Measurements from ENCODE around the gene DNAL4. TPM values are rescaled to one million over a fixed set of nuclear protein-coding genes. Genes with fewer than 3 reads are reported as not detected.
A peak's percentile ranks its signal among the peaks of the same experiment; 100 is the strongest.

DNAL4 gene, protein sequence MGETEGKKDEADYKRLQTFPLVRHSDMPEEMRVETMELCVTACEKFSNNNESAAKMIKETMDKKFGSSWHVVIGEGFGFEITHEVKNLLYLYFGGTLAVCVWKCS
- 18.9 and 20.1 TPM in 2 replicates for total RNA-seq
- 23.8 TPM for polyA plus RNA-seq (2012)

DNA sequence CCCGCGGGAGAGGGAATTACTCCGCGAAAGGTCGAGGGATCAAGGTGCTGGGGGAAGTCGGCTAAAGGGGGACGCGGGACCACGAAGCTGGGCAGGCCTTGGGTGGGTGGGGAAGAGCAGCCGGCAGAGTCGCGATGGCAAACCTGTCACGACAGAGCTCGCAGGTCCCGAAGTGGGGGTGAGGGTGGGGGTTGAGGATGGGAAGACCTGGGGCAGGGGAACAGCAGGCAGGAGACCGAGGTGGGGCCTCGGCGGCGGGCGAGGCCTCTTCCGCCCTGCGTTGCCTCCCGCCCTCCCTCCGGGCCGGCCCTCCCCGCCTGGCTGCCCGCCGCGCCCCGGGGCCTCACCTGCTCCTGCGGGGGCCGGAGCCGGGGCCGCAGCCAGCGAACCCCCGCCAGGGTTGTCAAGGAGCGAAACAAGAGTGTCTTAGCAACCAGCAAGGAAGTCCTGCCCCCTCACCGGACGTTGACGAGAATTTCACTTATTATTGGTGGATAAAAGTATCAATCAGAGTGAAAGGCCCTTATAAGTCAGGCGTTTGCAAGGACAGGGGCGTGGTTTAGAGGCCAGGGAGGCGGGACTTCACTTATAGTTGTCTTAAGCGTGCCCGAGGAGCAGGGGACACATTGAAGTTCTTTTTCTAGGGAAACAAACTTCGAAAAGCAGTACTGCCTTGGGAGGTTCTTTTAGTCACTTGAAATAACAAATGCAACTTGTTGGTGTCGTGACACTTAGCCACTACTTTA, at the start of gene DNAL4:
DNAL4 (minus strand) TSS at position 423 of the 746 bp plus-strand sequence. CDS start 11,412 bp downstream, outside the sequence.
- peak; percentile 99 for DNase-seq (ENCODE audit: low read depth)

- peak; percentile 36 for DNase-seq (ENCODE audit: low read depth)
These were observed 49.3 kb upstream of the DNAL4 start for GRCh38 chr22:38843201-38843656.

DNA sequence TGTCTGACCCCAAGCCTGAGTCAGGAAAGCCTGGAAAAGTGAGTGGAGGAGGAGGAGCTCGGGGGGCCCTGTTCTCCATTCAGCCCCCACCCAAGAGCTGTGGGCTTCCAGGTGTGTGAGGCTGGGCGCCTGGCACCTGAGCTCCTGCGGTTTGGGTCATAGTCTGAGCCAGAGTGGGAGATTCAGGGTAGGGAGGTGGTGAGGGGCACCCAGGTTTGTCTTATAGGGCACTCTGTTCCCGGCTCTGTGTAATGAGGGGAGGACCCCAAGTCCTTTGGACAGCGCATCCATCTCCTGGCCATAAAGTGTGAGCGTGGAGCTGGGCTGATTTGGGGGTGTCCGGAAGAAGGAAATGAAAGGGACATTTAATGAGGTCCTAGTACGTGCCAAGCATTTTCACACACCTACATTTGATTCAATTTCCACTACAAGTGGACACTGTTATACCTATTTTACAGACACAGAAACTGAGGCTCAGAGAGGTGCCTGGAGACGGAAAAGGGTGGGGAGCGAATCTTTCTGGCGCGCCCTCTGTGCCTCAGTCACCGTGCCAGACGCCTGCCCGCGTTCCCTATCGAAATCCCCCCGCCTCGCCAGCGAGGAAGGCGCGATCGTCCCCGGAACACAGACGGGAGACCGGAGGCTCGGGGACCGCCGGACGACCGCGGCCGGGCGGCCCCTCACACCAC, 48.7 kb upstream of the DNAL4 start:
- no peak for DNase-seq (ENCODE audit: low read depth)

DNA sequence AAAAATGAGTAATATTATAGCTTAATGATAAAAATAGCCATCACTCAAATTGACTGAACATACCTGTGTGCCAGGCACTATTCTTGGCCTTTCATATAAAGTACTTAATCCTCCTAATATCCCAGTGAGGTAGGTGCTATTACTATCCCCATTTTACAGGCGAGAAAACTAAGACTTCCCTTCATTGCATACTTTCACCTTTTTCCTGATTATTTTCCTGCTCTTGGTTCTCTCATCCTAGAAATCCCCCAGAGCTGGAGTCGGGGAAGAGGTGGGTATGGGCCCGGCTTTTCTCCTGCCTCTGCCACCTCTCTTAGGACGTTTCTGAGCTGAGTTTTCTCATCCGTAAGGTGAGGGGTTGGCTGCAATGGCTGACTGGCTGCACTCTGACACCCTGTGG, 47.7 kb upstream of the DNAL4 start:
- no peak for DNase-seq (ENCODE audit: low read depth)

GRCh38 chr22:38841211-38841610, 47.3 kb upstream of the DNAL4 start:
- DNase-seq (ENCODE audit: low read depth), result no peak

- no peak for DNase-seq (ENCODE audit: low read depth)
These were observed 46.2 kb upstream of the DNAL4 start for GRCh38 chr22:38840129-38840528.

- no peak for DNase-seq (ENCODE audit: low read depth)
These were observed 45.7 kb upstream of the DNAL4 start for GRCh38 chr22:38839686-38840085.

- DNase-seq (ENCODE audit: low read depth), result no peak
These were observed 43.5 kb upstream of the DNAL4 start for GRCh38 chr22:38837414-38837928.

DNA sequence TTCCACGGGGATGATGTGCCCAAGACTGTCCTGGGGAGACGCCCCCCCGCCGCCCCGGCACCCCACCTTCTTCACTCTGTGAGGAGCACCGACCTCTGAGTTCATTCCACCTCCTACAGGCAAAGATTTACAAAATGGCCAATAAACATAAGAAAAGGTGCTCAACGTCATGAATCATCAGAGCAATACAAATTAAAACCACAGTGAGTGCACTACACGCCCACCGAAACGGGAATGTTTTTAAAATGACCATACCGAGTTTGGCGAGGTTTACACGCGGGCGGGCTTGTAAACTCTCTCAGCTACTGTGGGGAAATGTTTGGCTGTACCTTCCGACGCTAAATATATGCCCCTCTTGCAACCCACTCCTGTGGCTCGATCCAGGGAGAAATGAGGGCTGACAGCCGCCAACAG, 42.0 kb upstream of the DNAL4 start:
- DNase-seq (ENCODE audit: low read depth), result no peak

- DNase-seq (ENCODE audit: low read depth), result no peak
These were observed 41.0 kb upstream of the DNAL4 start for GRCh38 chr22:38834991-38835390.

- no peak for DNase-seq (ENCODE audit: low read depth)
These were observed 40.4 kb upstream of the DNAL4 start for GRCh38 chr22:38834215-38834953.

- no peak for DNase-seq (ENCODE audit: low read depth)
These were observed 39.1 kb upstream of the DNAL4 start for GRCh38 chr22:38833061-38833460.

GRCh38 chr22:38832005-38832978, 38.3 kb upstream of the DNAL4 start:
- no peak for DNase-seq (ENCODE audit: low read depth)

DNA sequence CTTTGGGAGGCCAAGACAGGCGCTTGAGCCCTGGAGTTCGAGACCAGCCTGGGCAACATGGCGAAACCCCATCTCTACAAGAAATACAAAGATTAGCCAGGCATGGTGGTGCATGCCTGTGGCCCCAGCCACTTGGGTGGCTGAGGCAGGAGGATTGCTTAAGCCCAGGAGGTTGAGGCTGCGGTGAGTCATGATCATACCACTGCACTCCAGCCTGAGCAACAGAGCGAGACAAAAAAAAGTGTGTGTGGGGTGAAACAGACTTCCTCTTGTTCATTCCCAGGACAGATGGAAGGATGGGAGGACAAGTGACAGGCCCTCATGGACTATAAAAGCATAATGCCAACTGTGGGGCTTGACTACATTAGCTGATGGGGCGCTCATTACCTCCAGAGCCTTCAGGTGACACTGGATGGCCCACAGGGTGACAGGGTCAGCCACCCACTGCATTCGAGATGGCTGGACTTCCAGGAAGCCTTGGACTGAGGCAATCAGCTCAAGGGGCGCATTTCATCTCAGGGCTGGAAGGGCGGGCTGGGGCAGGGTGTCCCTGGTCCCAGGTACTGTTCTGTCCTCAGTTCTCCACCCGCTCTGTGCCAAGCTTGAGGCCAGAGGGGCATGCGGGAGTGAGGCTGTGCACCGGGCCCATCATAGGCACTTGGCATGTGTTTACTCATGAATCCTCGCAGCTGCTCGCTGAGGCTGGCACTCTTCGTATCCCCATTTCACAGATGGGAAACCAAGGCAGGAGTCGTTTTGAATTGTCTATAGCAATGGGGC, 37.4 kb upstream of the DNAL4 start:
- DNase-seq (ENCODE audit: low read depth), result no peak

GRCh38 chr22:38830845-38831108, 36.8 kb upstream of the DNAL4 start:
- DNase-seq (ENCODE audit: low read depth), result no peak

DNA sequence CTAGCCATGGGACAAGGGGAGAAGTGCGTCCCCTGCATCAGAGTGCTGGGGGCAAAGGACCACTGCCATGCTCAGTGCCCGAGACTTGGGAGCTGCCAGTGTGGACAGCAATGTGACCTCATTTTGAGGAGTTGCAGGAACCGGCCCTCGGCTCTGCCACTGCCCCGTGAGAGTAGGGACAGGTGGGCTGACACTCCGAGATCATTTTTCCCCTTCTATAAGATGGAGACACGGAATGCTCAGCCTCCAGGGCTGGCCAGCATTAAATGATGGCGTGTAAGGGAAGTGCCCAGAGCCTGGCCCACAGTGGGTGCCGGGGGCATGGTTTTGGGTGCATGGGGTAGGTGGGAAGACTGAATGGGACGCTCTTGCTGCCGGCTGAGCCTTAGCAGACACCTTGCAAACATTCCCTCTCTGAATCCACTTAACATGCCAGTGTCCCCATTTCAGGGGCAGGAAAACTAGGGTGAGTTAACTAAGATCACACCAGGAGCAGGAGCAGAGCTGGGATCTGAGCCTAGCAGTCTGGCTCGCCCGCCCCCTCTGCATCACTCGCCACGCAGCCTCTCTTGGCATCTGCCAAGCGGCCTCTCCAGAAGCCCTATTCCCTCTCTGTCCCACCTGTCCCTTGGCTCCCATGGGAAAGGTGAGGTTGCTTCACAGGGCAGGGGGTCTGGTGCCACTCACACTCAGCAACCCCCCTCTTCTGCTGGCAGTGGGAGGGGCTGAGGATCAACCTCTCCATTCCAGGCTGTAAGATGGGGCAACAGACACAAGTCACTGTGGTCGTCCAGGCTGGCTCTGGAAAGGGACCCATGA, 36.3 kb upstream of the DNAL4 start:
- DNase-seq (ENCODE audit: low read depth), result no peak

GRCh38 chr22:38829485-38829884, 35.5 kb upstream of the DNAL4 start:
- no peak for DNase-seq (ENCODE audit: low read depth)

DNA sequence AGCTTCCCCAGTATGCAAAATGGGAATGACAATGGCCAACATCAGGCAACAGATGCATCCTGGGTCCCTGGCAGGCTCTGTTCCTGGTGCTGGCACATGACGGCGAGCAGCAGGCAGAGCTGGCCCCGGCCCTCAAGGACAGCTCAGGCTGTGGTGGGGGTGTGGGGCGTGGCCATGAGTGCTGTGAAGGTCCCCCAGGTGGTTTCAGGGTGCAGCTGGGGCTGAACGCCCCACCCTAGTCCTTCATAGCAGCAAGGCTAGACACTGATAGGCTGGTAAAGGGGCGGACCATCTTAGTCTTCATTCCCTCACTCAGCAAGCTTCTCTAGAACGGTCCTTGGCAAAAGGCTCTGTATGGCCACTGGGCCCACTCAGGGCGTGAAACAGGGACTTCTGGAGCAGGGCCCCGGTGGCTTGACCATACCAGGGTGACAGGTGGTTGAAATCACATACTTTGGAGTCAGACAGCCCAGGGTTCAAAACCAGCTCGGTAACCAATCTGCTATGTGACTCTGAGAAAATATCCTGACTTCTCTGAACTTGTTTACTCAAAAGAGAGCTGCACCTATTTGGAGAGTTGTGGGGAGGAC, 34.8 kb upstream of the DNAL4 start:
- DNase-seq (ENCODE audit: low read depth), result no peak
